WTC11 (cell line): ENCODE results near the gene ANP32E. TPM values are rescaled to one million over a fixed set of nuclear protein-coding genes. Genes with fewer than 3 reads are reported as not detected.

Source experiments
- ATAC-seq: fragments of 200-7000 bp; cut with Tn5 transposase; 2 replicates; pipeline ENCODE4 v1.10.0; 2021; ENCODE audit warnings: mild to moderate bottlenecking, moderate library complexity
- CTCF ChIA-PET: fragments of 300-600 bp; sonication (Branson Sonifier 250); formaldehyde crosslinking; loops from one replicate; lab custom pipeline; 2021; ENCODE audit warnings: antibody characterized with exemption; lab: Charles Lee
- POLR2A ChIA-PET: fragments of 350-600 bp; sonication (Branson Sonifier 250); formaldehyde crosslinking; loops from one replicate; lab custom pipeline; 2021; ENCODE audit warnings: antibody characterized with exemption; lab: Charles Lee
- DNase-seq: peaks from one replicate; pipeline ENCODE4 v3.0.0; 2021; ENCODE audit warnings: low spot score
- H3K27ac Mint-ChIP-seq: 2 replicates; pipeline ENCODE4 v1.8.0; 2021; ENCODE audit warnings: mixed read lengths
- H3K27me3 Mint-ChIP-seq: 2 replicates; pipeline ENCODE4 v1.8.0; 2021; ENCODE audit warnings: low read depth, mild to moderate bottlenecking, moderate library complexity, mixed read lengths
- H3K36me3 Mint-ChIP-seq: 2 replicates; pipeline ENCODE4 v1.8.0; 2021; ENCODE audit warnings: mixed read lengths
- H3K4me1 Mint-ChIP-seq: 2 replicates; pipeline ENCODE4 v1.8.0; 2022; ENCODE audit warnings: mixed read lengths
- H3K4me3 Mint-ChIP-seq: 2 replicates; pipeline ENCODE4 v1.8.0; 2021; ENCODE audit warnings: mild to moderate bottlenecking, moderate library complexity, mixed read lengths
- H3K9me3 Mint-ChIP-seq: 2 replicates; pipeline ENCODE4 v1.8.0; 2021; ENCODE audit warnings: mixed read lengths
- CBFB ChIP-seq: sonication (generic); formaldehyde crosslinking; IDR thresholded peaks from 2 replicates; pipeline ENCODE4 v1.8.1; 2022; ENCODE audit warnings: mild to moderate bottlenecking, low read depth, missing genetic modification reagents
- CTCF ChIP-seq: fragments of 200-600 bp; IDR thresholded peaks from 2 replicates; pipeline ENCODE4 v1.8.0; 2022; ENCODE audit warnings: antibody characterized with exemption
- E2F5 ChIP-seq: sonication (generic); formaldehyde crosslinking; IDR thresholded peaks from 2 replicates; pipeline ENCODE4 v1.8.1; 2022; ENCODE audit warnings: mild to moderate bottlenecking, moderate library complexity, missing genetic modification reagents
- ESRRA ChIP-seq: sonication (generic); formaldehyde crosslinking; IDR thresholded peaks from 2 replicates; pipeline ENCODE4 v1.8.1; 2022; ENCODE audit warnings: mild to moderate bottlenecking, missing genetic modification reagents, borderline replicate concordance
- FOXP1 ChIP-seq: sonication (generic); formaldehyde crosslinking; IDR thresholded peaks from 2 replicates; pipeline ENCODE4 v1.8.0; 2022; ENCODE audit warnings: missing genetic modification reagents, mild to moderate bottlenecking, moderate library complexity, borderline replicate concordance
- IRF2 ChIP-seq: sonication (generic); formaldehyde crosslinking; IDR thresholded peaks from 2 replicates; pipeline ENCODE4 v1.8.0; 2022; ENCODE audit warnings: low read depth, missing genetic modification reagents, borderline replicate concordance
- JAZF1 ChIP-seq: fragments of 250-450 bp; sonication (Bioruptor Pico); IDR thresholded peaks from 2 replicates; pipeline ENCODE4 v1.9.0; 2021; ENCODE audit warnings: moderate library complexity, mild to moderate bottlenecking, inconsistent platforms
- KAT7 ChIP-seq: sonication (generic); formaldehyde crosslinking; IDR thresholded peaks from 2 replicates; pipeline ENCODE4 v1.8.1; 2023; ENCODE audit warnings: missing genetic modification reagents, mild to moderate bottlenecking, borderline replicate concordance
- MYBL2 ChIP-seq: sonication (generic); formaldehyde crosslinking; IDR thresholded peaks from 2 replicates; pipeline ENCODE4 v1.8.1; 2023; ENCODE audit warnings: mild to moderate bottlenecking, moderate library complexity, missing genetic modification reagents
- NFATC4 ChIP-seq: fragments of 250-450 bp; sonication (Bioruptor Pico); IDR thresholded peaks from 2 replicates; pipeline ENCODE4 v1.9.0; 2021; ENCODE audit warnings: mild to moderate bottlenecking
- OVOL2 ChIP-seq: fragments of 250-450 bp; sonication (Bioruptor Pico); IDR thresholded peaks from 2 replicates; pipeline ENCODE4 v1.9.0; 2021; ENCODE audit warnings: mild to moderate bottlenecking, borderline replicate concordance
- RORB ChIP-seq: fragments of 250-450 bp; sonication (Bioruptor Pico); IDR thresholded peaks from 2 replicates; pipeline ENCODE4 v1.9.0; 2021; ENCODE audit warnings: mild to moderate bottlenecking
- SMAD4 ChIP-seq: sonication (generic); formaldehyde crosslinking; IDR thresholded peaks from 2 replicates; pipeline ENCODE4 v1.8.0; 2022; ENCODE audit warnings: mild to moderate bottlenecking, missing genetic modification reagents
- TEAD4 ChIP-seq: sonication (generic); formaldehyde crosslinking; IDR thresholded peaks from 2 replicates; pipeline ENCODE4 v1.8.0; 2022; ENCODE audit warnings: mild to moderate bottlenecking, missing genetic modification reagents
- ZBTB21 ChIP-seq: sonication (generic); formaldehyde crosslinking; IDR thresholded peaks from 2 replicates; pipeline ENCODE4 v1.8.1; 2023; ENCODE audit warnings: mild to moderate bottlenecking, missing genetic modification reagents, borderline replicate concordance
- ZNF121 ChIP-seq: sonication (generic); formaldehyde crosslinking; IDR thresholded peaks from 2 replicates; pipeline ENCODE4 v1.8.0; 2023; ENCODE audit warnings: missing genetic modification reagents
- ZNF232 ChIP-seq: sonication (generic); formaldehyde crosslinking; IDR thresholded peaks from 2 replicates; pipeline ENCODE4 v1.8.0; 2022; ENCODE audit warnings: mild to moderate bottlenecking, missing genetic modification reagents
- ZNF512 ChIP-seq: sonication (generic); formaldehyde crosslinking; IDR thresholded peaks from 2 replicates; pipeline ENCODE4 v1.8.1; 2022; ENCODE audit warnings: missing genetic modification reagents, borderline replicate concordance
- total RNA-seq: library from RNA; stranded (reverse); gene quantifications from 3 replicates; pipeline ENCODE4 v1.2.3, GENCODE V29; 2021
- TF ChIP-seq, protein P1 (sequence below): sonication (generic); formaldehyde crosslinking; IDR thresholded peaks from 2 replicates; pipeline ENCODE4 v1.8.0; 2023; ENCODE audit warnings: missing genetic modification reagents
- TF ChIP-seq, protein P2 (sequence below): fragments of 250-450 bp; sonication (Bioruptor Pico); conservative IDR thresholded peaks from 2 replicates; pipeline ENCODE4 v1.9.0; 2021; ENCODE audit warnings: mild to moderate bottlenecking
- TF ChIP-seq, protein P3 (sequence below): sonication (generic); formaldehyde crosslinking; IDR thresholded peaks from 2 replicates; pipeline ENCODE4 v1.8.1; 2023; ENCODE audit warnings: mild to moderate bottlenecking, missing genetic modification reagents, borderline replicate concordance
- TF ChIP-seq, protein P4 (sequence below): fragments of 250-450 bp; sonication (Bioruptor Pico); IDR thresholded peaks from 2 replicates; pipeline ENCODE4 v1.9.0; 2021; ENCODE audit warnings: mild to moderate bottlenecking

The ANP32E gene
- total RNA-seq, 1 experiment from 2014 or later, result 119 TPM

- TF ChIP-seq, protein P1, sequence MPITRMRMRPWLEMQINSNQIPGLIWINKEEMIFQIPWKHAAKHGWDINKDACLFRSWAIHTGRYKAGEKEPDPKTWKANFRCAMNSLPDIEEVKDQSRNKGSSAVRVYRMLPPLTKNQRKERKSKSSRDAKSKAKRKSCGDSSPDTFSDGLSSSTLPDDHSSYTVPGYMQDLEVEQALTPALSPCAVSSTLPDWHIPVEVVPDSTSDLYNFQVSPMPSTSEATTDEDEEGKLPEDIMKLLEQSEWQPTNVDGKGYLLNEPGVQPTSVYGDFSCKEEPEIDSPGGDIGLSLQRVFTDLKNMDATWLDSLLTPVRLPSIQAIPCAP (CRISPR knock-in tag), result no peak
- TF ChIP-seq ZBTB21 (no peak), ESRRA (CRISPR knock-in tag) (no peak), NFATC4 (no peak), FOXP1 (CRISPR knock-in tag) (no peak), OVOL2 (CRISPR knock-in tag) (no peak)
- TF ChIP-seq, protein P2, sequence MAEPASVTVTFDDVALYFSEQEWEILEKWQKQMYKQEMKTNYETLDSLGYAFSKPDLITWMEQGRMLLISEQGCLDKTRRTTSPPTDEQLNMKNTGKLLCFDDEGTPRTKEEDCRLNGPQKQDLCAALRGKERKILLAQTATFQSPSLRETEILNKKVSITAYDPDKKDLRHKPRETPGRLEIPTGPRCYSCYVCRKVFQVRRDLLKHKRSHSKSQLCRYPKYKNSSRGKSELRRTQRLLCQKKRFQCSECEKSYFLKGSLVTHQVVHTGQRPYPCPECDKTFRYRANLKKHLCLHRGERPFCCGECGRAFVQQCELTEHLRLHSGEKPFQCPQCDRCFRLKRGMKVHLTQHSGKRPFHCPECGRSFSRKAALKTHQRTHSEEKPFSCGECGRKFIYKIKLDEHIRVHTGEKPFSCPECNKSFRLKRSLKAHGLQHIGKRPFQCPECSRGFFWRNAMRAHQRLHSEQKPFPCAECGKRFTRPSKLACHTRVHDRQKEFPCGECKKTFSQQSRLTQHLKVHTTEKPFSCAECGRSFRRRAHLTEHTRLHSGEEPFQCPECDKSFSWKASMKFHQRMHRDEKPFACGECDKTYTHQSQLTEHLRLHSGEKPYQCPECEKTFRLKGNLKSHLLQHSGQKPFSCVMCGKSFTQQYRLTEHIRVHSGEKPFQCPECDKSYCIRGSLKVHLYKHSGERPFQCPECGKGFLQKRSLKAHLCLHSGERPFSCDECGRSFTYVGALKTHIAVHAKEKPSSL (CRISPR knock-in tag), result no peak
- TF ChIP-seq, protein P3, sequence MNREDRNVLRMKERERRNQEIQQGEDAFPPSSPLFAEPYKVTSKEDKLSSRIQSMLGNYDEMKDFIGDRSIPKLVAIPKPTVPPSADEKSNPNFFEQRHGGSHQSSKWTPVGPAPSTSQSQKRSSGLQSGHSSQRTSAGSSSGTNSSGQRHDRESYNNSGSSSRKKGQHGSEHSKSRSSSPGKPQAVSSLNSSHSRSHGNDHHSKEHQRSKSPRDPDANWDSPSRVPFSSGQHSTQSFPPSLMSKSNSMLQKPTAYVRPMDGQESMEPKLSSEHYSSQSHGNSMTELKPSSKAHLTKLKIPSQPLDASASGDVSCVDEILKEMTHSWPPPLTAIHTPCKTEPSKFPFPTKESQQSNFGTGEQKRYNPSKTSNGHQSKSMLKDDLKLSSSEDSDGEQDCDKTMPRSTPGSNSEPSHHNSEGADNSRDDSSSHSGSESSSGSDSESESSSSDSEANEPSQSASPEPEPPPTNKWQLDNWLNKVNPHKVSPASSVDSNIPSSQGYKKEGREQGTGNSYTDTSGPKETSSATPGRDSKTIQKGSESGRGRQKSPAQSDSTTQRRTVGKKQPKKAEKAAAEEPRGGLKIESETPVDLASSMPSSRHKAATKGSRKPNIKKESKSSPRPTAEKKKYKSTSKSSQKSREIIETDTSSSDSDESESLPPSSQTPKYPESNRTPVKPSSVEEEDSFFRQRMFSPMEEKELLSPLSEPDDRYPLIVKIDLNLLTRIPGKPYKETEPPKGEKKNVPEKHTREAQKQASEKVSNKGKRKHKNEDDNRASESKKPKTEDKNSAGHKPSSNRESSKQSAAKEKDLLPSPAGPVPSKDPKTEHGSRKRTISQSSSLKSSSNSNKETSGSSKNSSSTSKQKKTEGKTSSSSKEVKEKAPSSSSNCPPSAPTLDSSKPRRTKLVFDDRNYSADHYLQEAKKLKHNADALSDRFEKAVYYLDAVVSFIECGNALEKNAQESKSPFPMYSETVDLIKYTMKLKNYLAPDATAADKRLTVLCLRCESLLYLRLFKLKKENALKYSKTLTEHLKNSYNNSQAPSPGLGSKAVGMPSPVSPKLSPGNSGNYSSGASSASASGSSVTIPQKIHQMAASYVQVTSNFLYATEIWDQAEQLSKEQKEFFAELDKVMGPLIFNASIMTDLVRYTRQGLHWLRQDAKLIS (CRISPR knock-in tag), result no peak
Observed at GRCh38 chr1:150271291-150271959, 35.5 kb upstream of the ANP32E start (continued).

GRCh38 chr1:150269451-150269850 lies 33.5 kb upstream of the ANP32E start:
- Mint-ChIP-seq H3K36me3 (peaks cover 29% of the 10 kb centered on the region), H3K4me1 (peaks cover 49% of the 10 kb centered on the region), H3K27ac (peak overlapping the region; percentile 100), H3K4me3 (peak overlapping the region; percentile 100), H3K9me3 (no peaks in the 10 kb centered on the region), H3K27me3 (no peaks in the 10 kb centered on the region)
- CTCF ChIA-PET, result interaction anchor here (0.7 to 3.0 kb wide), 4 partner anchors 9 to 13 kb away, joined by 4 to 17 read pairs (median 8); partner anchors contain the start of gene CA14
- ATAC-seq, result no peak
- DNase-seq, result no peak
- POLR2A ChIA-PET, result interaction anchor here (0.5 to 1.8 kb wide), 10 partner anchors 9 to 225 kb away, joined by 3 to 21 read pairs (median 4); partner anchors contain the start of genes CA14 and CIART
- TF ChIP-seq FOXP1 (CRISPR knock-in tag), result no peak
- no peak for TF ChIP-seq KAT7
- TF ChIP-seq ZNF232 (CRISPR knock-in tag), result no peak
- no peak for TF ChIP-seq IRF2
- no peak for TF ChIP-seq E2F5 (CRISPR knock-in tag)
- TF ChIP-seq TEAD4 (CRISPR knock-in tag), result no peak
- no peak for TF ChIP-seq CTCF
- no peak for TF ChIP-seq CBFB (CRISPR knock-in tag)
- no peak for TF ChIP-seq ZBTB21
- TF ChIP-seq ZNF121 (CRISPR knock-in tag), result no peak
- TF ChIP-seq ZNF512 (CRISPR knock-in tag), result no peak
- TF ChIP-seq, protein P4, sequence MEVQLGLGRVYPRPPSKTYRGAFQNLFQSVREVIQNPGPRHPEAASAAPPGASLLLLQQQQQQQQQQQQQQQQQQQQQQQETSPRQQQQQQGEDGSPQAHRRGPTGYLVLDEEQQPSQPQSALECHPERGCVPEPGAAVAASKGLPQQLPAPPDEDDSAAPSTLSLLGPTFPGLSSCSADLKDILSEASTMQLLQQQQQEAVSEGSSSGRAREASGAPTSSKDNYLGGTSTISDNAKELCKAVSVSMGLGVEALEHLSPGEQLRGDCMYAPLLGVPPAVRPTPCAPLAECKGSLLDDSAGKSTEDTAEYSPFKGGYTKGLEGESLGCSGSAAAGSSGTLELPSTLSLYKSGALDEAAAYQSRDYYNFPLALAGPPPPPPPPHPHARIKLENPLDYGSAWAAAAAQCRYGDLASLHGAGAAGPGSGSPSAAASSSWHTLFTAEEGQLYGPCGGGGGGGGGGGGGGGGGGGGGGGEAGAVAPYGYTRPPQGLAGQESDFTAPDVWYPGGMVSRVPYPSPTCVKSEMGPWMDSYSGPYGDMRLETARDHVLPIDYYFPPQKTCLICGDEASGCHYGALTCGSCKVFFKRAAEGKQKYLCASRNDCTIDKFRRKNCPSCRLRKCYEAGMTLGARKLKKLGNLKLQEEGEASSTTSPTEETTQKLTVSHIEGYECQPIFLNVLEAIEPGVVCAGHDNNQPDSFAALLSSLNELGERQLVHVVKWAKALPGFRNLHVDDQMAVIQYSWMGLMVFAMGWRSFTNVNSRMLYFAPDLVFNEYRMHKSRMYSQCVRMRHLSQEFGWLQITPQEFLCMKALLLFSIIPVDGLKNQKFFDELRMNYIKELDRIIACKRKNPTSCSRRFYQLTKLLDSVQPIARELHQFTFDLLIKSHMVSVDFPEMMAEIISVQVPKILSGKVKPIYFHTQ (CRISPR knock-in tag), result no peak
- no peak for TF ChIP-seq RORB (CRISPR knock-in tag)
- TF ChIP-seq SMAD4 (CRISPR knock-in tag), result no peak
- TF ChIP-seq JAZF1, result no peak
- TF ChIP-seq MYBL2 (CRISPR knock-in tag), result no peak
- TF ChIP-seq ESRRA (CRISPR knock-in tag), result no peak
